Parathyroid adenoma (tissue), 2 donors: ENCODE data around the gene TADA2A.

Source experiments
- H2AFZ ChIP-seq: fragments of 300-600 bp; sonication (generic); one replicate; pipeline ENCODE4 v1.7.0; 2017; ENCODE audit warnings: antibody characterized with exemption, mild to moderate bottlenecking
- H3K27ac ChIP-seq: fragments of 300-600 bp; sonication (generic); one replicate; pipeline ENCODE4 v1.7.0; 2017
- H3K27me3 ChIP-seq: fragments of 300-600 bp; sonication (generic); one replicate; pipeline ENCODE4 v1.7.0; 2017; ENCODE audit warnings: low read length; ENCODE audit not compliant: control insufficient read depth, insufficient read depth
- H3K36me3 ChIP-seq: fragments of 300-600 bp; sonication (generic); one replicate; pipeline ENCODE4 v1.7.0; 2017; ENCODE audit warnings: low read length; ENCODE audit not compliant: control insufficient read depth, insufficient read depth
- H3K4me1 ChIP-seq: fragments of 300-600 bp; sonication (generic); one replicate; pipeline ENCODE4 v1.7.0; 2017; ENCODE audit warnings: control low read depth
- H3K4me2 ChIP-seq: fragments of 300-600 bp; sonication (generic); one replicate; pipeline ENCODE4 v1.7.0; 2017; ENCODE audit warnings: low read length
- H3K4me3 ChIP-seq: fragments of 300-600 bp; sonication (generic); one replicate; pipeline ENCODE4 v1.7.0; 2017; ENCODE audit warnings: low read depth, low read length
- H3K79me2 ChIP-seq: fragments of 300-600 bp; sonication (generic); one replicate; pipeline ENCODE4 v1.7.0; 2017; ENCODE audit warnings: control low read depth
- H3K9ac ChIP-seq: fragments of 300-600 bp; sonication (generic); one replicate; pipeline ENCODE4 v1.7.0; 2017; ENCODE audit warnings: mild to moderate bottlenecking
- H3K9me3 ChIP-seq: fragments of 300-600 bp; sonication (generic); one replicate; pipeline ENCODE4 v1.7.0; 2017; ENCODE audit warnings: low read length; ENCODE audit not compliant: control insufficient read depth
- CTCF ChIP-seq: fragments of 300-600 bp; sonication (generic); IDR thresholded peaks from one replicate; pipeline ENCODE4 v1.7.0; 2017; ENCODE audit warnings: antibody characterized with exemption, mild to moderate bottlenecking
- donor health status: primary hyperparathyroidism.

TADA2A gene

GRCh38 chr17:37488009-37488604 lies 81.4 kb downstream of the TADA2A start:
- peak overlapping the region; percentile 91 for H3K27ac ChIP-seq
- H2AFZ ChIP-seq: peak overlapping the region; percentile 98
- H3K9ac ChIP-seq: no peak overlapping the region
- peak overlapping the region; percentile 75 for H3K4me3 ChIP-seq
- H3K4me1 ChIP-seq: peaks cover 8% of the 10 kb centered on the region
- no peaks in the 10 kb centered on the region for H3K27me3 ChIP-seq
- peak overlapping the region; percentile 96 for H3K4me2 ChIP-seq
- no peaks in the 10 kb centered on the region for H3K79me2 ChIP-seq
- TF ChIP-seq CTCF: no peak
- H3K9me3 ChIP-seq: no peaks in the 10 kb centered on the region
- H3K36me3 ChIP-seq: no peaks in the 10 kb centered on the region

- Histone ChIP-seq H3K4me1 (peaks cover 8% of the 10 kb centered on the region), H3K27ac (peak overlapping the region; percentile 91), H3K27me3 (no peaks in the 10 kb centered on the region), H3K4me3 (peak overlapping the region; percentile 75), H3K4me2 (peak overlapping the region; percentile 96), H2AFZ (peak overlapping the region; percentile 98), H3K9ac (no peak overlapping the region), H3K79me2 (no peaks in the 10 kb centered on the region), H3K36me3 (no peaks in the 10 kb centered on the region), H3K9me3 (no peaks in the 10 kb centered on the region)
- TF ChIP-seq CTCF: no peak
Measured at GRCh38 chr17:37488607-37489196, 82.0 kb downstream of the TADA2A start.

DNA sequence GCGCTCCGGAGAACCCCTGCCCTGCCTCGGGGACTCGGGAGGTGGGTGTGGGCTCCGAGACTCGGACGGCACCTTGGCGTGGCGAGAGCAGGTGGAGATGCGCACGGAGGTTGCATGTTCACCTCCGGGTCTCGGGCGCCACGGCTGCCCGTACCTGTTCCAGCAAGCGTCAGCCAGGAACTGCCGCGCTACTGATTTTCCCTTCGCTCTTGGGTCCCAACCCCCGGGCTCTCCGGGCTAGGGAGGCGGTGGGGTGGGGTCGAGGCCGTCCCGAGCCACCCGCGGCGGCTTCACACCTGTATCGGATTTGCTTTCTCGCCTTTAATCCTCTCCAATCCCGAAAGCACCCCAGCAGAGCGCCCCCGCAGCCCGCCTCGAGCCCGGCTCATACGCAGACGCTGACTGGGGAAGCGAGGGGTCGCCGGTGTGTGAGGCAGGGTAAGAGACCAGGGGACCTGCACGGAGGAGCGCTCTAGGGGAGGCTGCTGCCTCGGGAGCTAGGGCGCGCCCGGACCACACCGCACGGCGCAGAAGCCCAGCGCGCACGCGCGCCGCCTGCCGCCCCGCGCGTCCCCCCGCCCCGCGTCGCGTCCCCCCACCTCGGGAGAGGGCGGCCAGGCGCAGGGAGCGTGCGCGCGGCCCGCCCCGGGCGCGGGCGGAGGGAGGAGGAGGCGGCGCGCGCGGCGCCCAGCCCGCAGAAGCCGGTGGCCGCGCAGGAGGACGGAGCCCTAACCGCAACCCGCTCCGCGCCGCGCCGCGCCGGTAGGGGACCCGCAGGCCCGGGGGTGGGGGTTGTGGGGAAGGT lies 82.7 kb downstream of the TADA2A start, which contains the start of gene DUSP14:
Gene DUSP14, plus strand, starts transcription at position 695 of the 805 bp plus-strand sequence. CDS start 22,382 bp downstream, outside the sequence.
- H2AFZ ChIP-seq: peak within 1 kb of the TSS; percentile 98
- peak within 1 kb of the TSS; percentile 91 for H3K27ac ChIP-seq
- H3K79me2 ChIP-seq: no peaks in the 10 kb centered on the region
- H3K9ac ChIP-seq: peak within 1 kb of the TSS; percentile 63
- H3K4me3 ChIP-seq: peak within 1 kb of the TSS; percentile 75
- H3K9me3 ChIP-seq: no peaks in the 10 kb centered on the region
- peaks cover 8% of the 10 kb centered on the region for H3K4me1 ChIP-seq
- peak within 1 kb of the TSS; percentile 96 for H3K4me2 ChIP-seq
- H3K36me3 ChIP-seq: no peaks in the 10 kb centered on the region
- TF ChIP-seq CTCF: no peak
- no peaks in the 10 kb centered on the region for H3K27me3 ChIP-seq

- Histone ChIP-seq H3K79me2 (no peaks in the 10 kb centered on the region), H3K36me3 (no peaks in the 10 kb centered on the region), H3K27ac (peak overlapping the region; percentile 55), H3K9me3 (no peaks in the 10 kb centered on the region), H3K4me1 (peaks cover 8% of the 10 kb centered on the region), H2AFZ (peak overlapping the region; percentile 79), H3K27me3 (no peaks in the 10 kb centered on the region), H3K4me3 (peak overlapping the region; percentile 49), H3K9ac (no peak overlapping the region), H3K4me2 (peak overlapping the region; percentile 61)
- no peak for TF ChIP-seq CTCF
Measured at GRCh38 chr17:37490022-37490587, 83.4 kb downstream of the TADA2A start.
